Activated T-helper 17 cell treated with anti-CD3 and anti-CD28 coated beads, Interleukin-2, amount 50 U/mL, for 72 hours (primary cell): ENCODE data around the gene WDFY4. TPM values are rescaled to one million over a fixed set of nuclear protein-coding genes. Genes with fewer than 3 reads are reported as not detected.

Experiments used
- ATAC-seq: fragments of 150-1000 bp; cut with Tn5 transposase; replicated peaks from 2 replicates; pipeline ENCODE4 v1.10.0; 2021; ENCODE audit warnings: mild to moderate bottlenecking, moderate library complexity
- H3K27ac Mint-ChIP-seq: one replicate; pipeline ENCODE4 v1.8.0; 2022; ENCODE audit warnings: mixed read lengths
- H3K27me3 Mint-ChIP-seq: one replicate; pipeline ENCODE4 v1.8.0; 2022; ENCODE audit warnings: mixed read lengths
- H3K36me3 Mint-ChIP-seq: one replicate; pipeline ENCODE4 v1.8.0; 2022; ENCODE audit warnings: low read depth, mild to moderate bottlenecking, mixed read lengths
- H3K4me1 Mint-ChIP-seq: one replicate; pipeline ENCODE4 v1.8.0; 2022; ENCODE audit warnings: mixed read lengths
- H3K4me3 Mint-ChIP-seq: one replicate; pipeline ENCODE4 v1.8.0; 2022; ENCODE audit warnings: mild to moderate bottlenecking, mixed read lengths
- H3K9me3 Mint-ChIP-seq: one replicate; pipeline ENCODE4 v1.8.0; 2022; ENCODE audit warnings: mixed read lengths
- total RNA-seq, 2 donors: library from RNA; stranded (reverse); gene quantifications; one replicate each; pipeline ENCODE4 v1.2.3, GENCODE V29; 2022

The WDFY4 gene
- total RNA-seq, 2 donors from 2014 or later, result 0.35 to 0.90 TPM

GRCh38 chr10:48836605-48837004 is 151.9 kb downstream of the WDFY4 start:
- ATAC-seq, result no peak
- Mint-ChIP-seq H3K9me3 (no peaks in the 10 kb centered on the region), H3K27me3 (peaks cover 17% of the 10 kb centered on the region), H3K4me3 (no peak overlapping the region), H3K4me1 (no peaks in the 10 kb centered on the region), H3K27ac (no peak overlapping the region), H3K36me3 (no peaks in the 10 kb centered on the region)

- Mint-ChIP-seq H3K4me1 (no peaks in the 10 kb centered on the region), H3K4me3 (no peak overlapping the region), H3K36me3 (no peaks in the 10 kb centered on the region), H3K27me3 (peaks cover 17% of the 10 kb centered on the region), H3K27ac (no peak overlapping the region), H3K9me3 (no peaks in the 10 kb centered on the region)
- no peak for ATAC-seq
Measured at GRCh38 chr10:48838834-48839233, 154.2 kb downstream of the WDFY4 start.

GRCh38 chr10:48839809-48840679 is 155.4 kb downstream of the WDFY4 start:
- no peaks in the 10 kb centered on the region for H3K9me3 Mint-ChIP-seq
- no peak overlapping the region for H3K4me3 Mint-ChIP-seq
- ATAC-seq, result no peak
- H3K27ac Mint-ChIP-seq, result no peak overlapping the region
- H3K27me3 Mint-ChIP-seq, result peaks cover 15% of the 10 kb centered on the region
- no peaks in the 10 kb centered on the region for H3K36me3 Mint-ChIP-seq
- no peaks in the 10 kb centered on the region for H3K4me1 Mint-ChIP-seq

GRCh38 chr10:48842231-48842630 is 157.6 kb downstream of the WDFY4 start:
- Mint-ChIP-seq H3K27me3 (peaks cover 2% of the 10 kb centered on the region), H3K4me3 (no peak overlapping the region), H3K4me1 (no peaks in the 10 kb centered on the region), H3K9me3 (no peaks in the 10 kb centered on the region), H3K27ac (no peak overlapping the region), H3K36me3 (no peaks in the 10 kb centered on the region)
- no peak for ATAC-seq

GRCh38 chr10:48843198-48843597 is 158.5 kb downstream of the WDFY4 start:
- Mint-ChIP-seq H3K27me3 (no peaks in the 10 kb centered on the region), H3K9me3 (no peaks in the 10 kb centered on the region), H3K4me3 (no peak overlapping the region), H3K36me3 (no peaks in the 10 kb centered on the region), H3K4me1 (no peaks in the 10 kb centered on the region), H3K27ac (no peak overlapping the region)
- ATAC-seq, result no peak

GRCh38 chr10:48844616-48845015 is 159.9 kb downstream of the WDFY4 start:
- H3K36me3 Mint-ChIP-seq, result no peaks in the 10 kb centered on the region
- H3K4me1 Mint-ChIP-seq, result no peaks in the 10 kb centered on the region
- H3K9me3 Mint-ChIP-seq, result no peaks in the 10 kb centered on the region
- H3K27me3 Mint-ChIP-seq, result no peaks in the 10 kb centered on the region
- H3K27ac Mint-ChIP-seq, result no peak overlapping the region
- no peak overlapping the region for H3K4me3 Mint-ChIP-seq
- ATAC-seq, result no peak

- Mint-ChIP-seq H3K27me3 (no peaks in the 10 kb centered on the region), H3K27ac (no peak overlapping the region), H3K4me3 (no peak overlapping the region), H3K36me3 (no peaks in the 10 kb centered on the region), H3K9me3 (no peaks in the 10 kb centered on the region), H3K4me1 (no peaks in the 10 kb centered on the region)
- no peak for ATAC-seq
Measured at GRCh38 chr10:48845512-48845911, 160.8 kb downstream of the WDFY4 start.

GRCh38 chr10:48847691-48848090 is 163.0 kb downstream of the WDFY4 start:
- no peak for ATAC-seq
- H3K36me3 Mint-ChIP-seq, result no peaks in the 10 kb centered on the region
- no peaks in the 10 kb centered on the region for H3K9me3 Mint-ChIP-seq
- H3K27ac Mint-ChIP-seq, result no peak overlapping the region
- no peak overlapping the region for H3K4me3 Mint-ChIP-seq
- H3K4me1 Mint-ChIP-seq, result no peaks in the 10 kb centered on the region
- H3K27me3 Mint-ChIP-seq, result peaks cover 2% of the 10 kb centered on the region

GRCh38 chr10:48856855-48857254 is 172.2 kb downstream of the WDFY4 start:
- no peak for ATAC-seq
- H3K36me3 Mint-ChIP-seq, result no peaks in the 10 kb centered on the region
- H3K4me3 Mint-ChIP-seq, result no peak overlapping the region
- no peak overlapping the region for H3K27ac Mint-ChIP-seq
- no peaks in the 10 kb centered on the region for H3K4me1 Mint-ChIP-seq
- H3K27me3 Mint-ChIP-seq, result peaks cover 19% of the 10 kb centered on the region
- no peaks in the 10 kb centered on the region for H3K9me3 Mint-ChIP-seq

GRCh38 chr10:48872234-48872633 is 187.6 kb downstream of the WDFY4 start:
- no peak for ATAC-seq
- no peak overlapping the region for H3K27ac Mint-ChIP-seq
- no peaks in the 10 kb centered on the region for H3K9me3 Mint-ChIP-seq
- H3K36me3 Mint-ChIP-seq, result no peaks in the 10 kb centered on the region
- H3K4me3 Mint-ChIP-seq, result no peak overlapping the region
- H3K4me1 Mint-ChIP-seq, result no peaks in the 10 kb centered on the region
- peaks cover 8% of the 10 kb centered on the region for H3K27me3 Mint-ChIP-seq

- H3K27ac Mint-ChIP-seq, result no peak overlapping the region
Measured at GRCh38 chr10:48878091-48878490, 193.4 kb downstream of the WDFY4 start.

GRCh38 chr10:48879451-48879850 is 194.8 kb downstream of the WDFY4 start:
- Mint-ChIP-seq H3K4me1 (no peaks in the 10 kb centered on the region), H3K4me3 (no peak overlapping the region), H3K27me3 (peaks cover 3% of the 10 kb centered on the region), H3K9me3 (no peaks in the 10 kb centered on the region), H3K36me3 (no peaks in the 10 kb centered on the region), H3K27ac (no peak overlapping the region)
- no peak for ATAC-seq

More at GRCh38 chr10:48878091-48878490, 193.4 kb downstream of the WDFY4 start:
- no peak for ATAC-seq
- no peaks in the 10 kb centered on the region for H3K4me1 Mint-ChIP-seq
- no peaks in the 10 kb centered on the region for H3K9me3 Mint-ChIP-seq
- no peak overlapping the region for H3K4me3 Mint-ChIP-seq
- H3K27me3 Mint-ChIP-seq, result no peaks in the 10 kb centered on the region
- H3K36me3 Mint-ChIP-seq, result no peaks in the 10 kb centered on the region

- Mint-ChIP-seq H3K36me3 (no peaks in the 10 kb centered on the region), H3K4me1 (no peaks in the 10 kb centered on the region), H3K27me3 (peaks cover 3% of the 10 kb centered on the region), H3K27ac (no peak overlapping the region), H3K4me3 (no peak overlapping the region), H3K9me3 (no peaks in the 10 kb centered on the region)
- no peak for ATAC-seq
Measured at GRCh38 chr10:48880016-48880705, 195.5 kb downstream of the WDFY4 start.

GRCh38 chr10:48881937-48882336 is 197.3 kb downstream of the WDFY4 start:
- no peak for ATAC-seq
- Mint-ChIP-seq H3K27ac (no peak overlapping the region), H3K4me3 (no peak overlapping the region), H3K27me3 (peaks cover 3% of the 10 kb centered on the region), H3K9me3 (no peaks in the 10 kb centered on the region), H3K4me1 (no peaks in the 10 kb centered on the region), H3K36me3 (no peaks in the 10 kb centered on the region)

- Mint-ChIP-seq H3K27me3 (peaks cover 3% of the 10 kb centered on the region), H3K4me1 (no peaks in the 10 kb centered on the region), H3K27ac (no peak overlapping the region), H3K9me3 (no peaks in the 10 kb centered on the region), H3K4me3 (no peak overlapping the region), H3K36me3 (no peaks in the 10 kb centered on the region)
- ATAC-seq, result no peak
Measured at GRCh38 chr10:48882881-48883280, 198.2 kb downstream of the WDFY4 start.
